ENCODE results near the gene MEG3.

GRCh38 chr14:100836311-100836805 is 10.4 kb downstream of the MEG3 start:
- TF ChIP-seq CTCF (conservative IDR thresholded peaks at IDR 0.05; ENCODE audit: low read depth in 2 of 2) (no peak), EZH2phosphoT487 (IDR thresholded peaks at IDR 0.05; ENCODE audit: unreplicated experiment) (no peak), EZH2 (IDR thresholded peaks at IDR 0.05; ENCODE audit: low read depth, unreplicated experiment) (no peak), POLR2AphosphoS5 (IDR thresholded peaks at IDR 0.05; ENCODE audit: low read depth) (no peak)

All from GM23338 (cell line).